GM18861 (cell line): Measurements from ENCODE around the gene HOXD8.

Source experiments
- ATAC-seq: cut with Tn5 transposase; IDR thresholded peaks from one replicate; pipeline ENCODE4 v1.9.1; 2021; ENCODE audit not compliant: unreplicated experiment

The HOXD8 gene

GRCh38 chr2:176171351-176172006, 42.0 kb downstream of the HOXD8 start:
- ATAC-seq = no peak

GRCh38 chr2:176172007-176172894, 42.7 kb downstream of the HOXD8 start:
- ATAC-seq = no peak

GRCh38 chr2:176172895-176173566, 43.5 kb downstream of the HOXD8 start:
- no peak for ATAC-seq

GRCh38 chr2:176173567-176174381, 44.3 kb downstream of the HOXD8 start:
- no peak for ATAC-seq

- ATAC-seq = no peak
Measured at GRCh38 chr2:176174382-176174823, 44.9 kb downstream of the HOXD8 start.

GRCh38 chr2:176174824-176175708, 45.6 kb downstream of the HOXD8 start:
- ATAC-seq = no peak

GRCh38 chr2:176175709-176176607, 46.5 kb downstream of the HOXD8 start:
- ATAC-seq = no peak

- ATAC-seq = no peak
Measured at GRCh38 chr2:176177580-176178037, 48.1 kb downstream of the HOXD8 start.

GRCh38 chr2:176178038-176178756, 48.7 kb downstream of the HOXD8 start:
- no peak for ATAC-seq

- ATAC-seq = no peak
Measured at GRCh38 chr2:176178757-176179295, 49.3 kb downstream of the HOXD8 start.

- no peak for ATAC-seq
Measured at GRCh38 chr2:176181551-176181950, 52.0 kb downstream of the HOXD8 start.
